ENCODE data around the gene SLC5A7.

SLC5A7 gene

GRCh38 chr2:107986278-107987217, at the start of gene SLC5A7:
SLC5A7 (plus strand) TSS chr2:107986524; CDS start chr2:107988156, 1,632 bp downstream.
- DNase-seq (ENCODE audit: low read depth), result no peak

DNA sequence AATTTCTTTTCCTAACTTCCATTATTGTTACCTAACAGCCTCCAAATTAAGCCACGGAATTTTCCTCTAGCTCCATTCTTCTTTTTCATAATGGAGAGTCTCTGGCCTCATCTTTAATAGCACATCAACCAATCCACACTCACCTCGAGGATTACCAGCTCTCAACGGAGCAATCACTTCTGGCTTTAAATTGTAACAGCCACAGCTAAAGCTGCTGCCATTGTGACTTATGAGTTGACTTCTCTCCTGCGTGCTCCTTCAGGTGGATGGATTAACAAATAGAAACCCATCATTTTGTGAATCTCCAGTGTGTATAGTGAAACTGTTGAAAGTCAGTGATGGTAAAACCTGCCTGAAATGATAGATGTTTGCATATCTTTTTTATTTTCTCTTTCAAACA, 24.9 kb upstream of the SLC5A7 start:
- DNase-seq (ENCODE audit: low read depth), result no peak

GRCh38 chr2:107964185-107964584, 22.1 kb upstream of the SLC5A7 start:
- DNase-seq (ENCODE audit: low read depth), result no peak

DNA sequence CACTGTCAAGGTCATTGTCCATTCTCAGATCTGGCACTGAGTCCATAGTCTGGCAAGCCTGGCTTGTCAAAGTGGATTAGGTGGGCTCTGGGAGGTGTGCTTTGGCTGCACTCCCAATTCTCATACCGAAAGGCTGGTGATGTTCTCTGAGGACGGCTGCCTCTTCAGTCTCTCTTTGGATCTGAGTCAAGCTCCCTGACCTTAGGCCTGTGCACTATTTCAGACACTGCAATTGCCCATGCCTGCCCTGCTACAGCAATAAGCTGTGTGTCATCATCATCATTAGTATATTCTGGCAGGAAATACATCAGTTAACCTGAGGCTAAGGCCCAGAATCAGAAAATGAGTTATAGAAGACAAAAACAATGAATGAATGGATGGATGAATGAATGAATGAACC, 1.6 kb upstream of the SLC5A7 start:
- DNase-seq (ENCODE audit: low read depth), result no peak

GRCh38 chr2:107988108-107988507, 1.8 kb downstream of the SLC5A7 start:
- DNase-seq (ENCODE audit: low read depth), result no peak

GRCh38 chr2:107989445-107989844, 3.1 kb downstream of the SLC5A7 start:
- DNase-seq (ENCODE audit: low read depth), result no peak

DNA sequence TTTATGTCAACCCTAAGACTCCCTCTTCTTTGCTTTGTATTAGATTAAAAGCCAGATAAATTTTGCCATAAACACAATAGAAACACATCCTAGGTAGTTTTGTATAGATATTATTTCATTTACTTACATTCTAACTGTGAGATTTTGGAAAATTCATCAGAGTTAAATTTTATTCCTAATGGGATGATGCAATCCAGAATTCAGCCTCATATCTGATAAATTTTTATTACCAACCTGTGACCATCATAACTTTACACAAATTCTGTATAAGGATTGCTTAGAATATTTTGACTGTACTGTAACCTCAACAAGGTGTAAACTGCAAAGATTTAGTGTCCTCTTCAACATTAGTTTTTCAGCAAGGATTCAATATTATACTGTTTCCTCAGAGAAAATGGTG, 4.4 kb downstream of the SLC5A7 start:
- DNase-seq (ENCODE audit: low read depth), result no peak

GRCh38 chr2:107992069-107992468, 5.7 kb downstream of the SLC5A7 start:
- no peak for DNase-seq (ENCODE audit: low read depth)

DNA sequence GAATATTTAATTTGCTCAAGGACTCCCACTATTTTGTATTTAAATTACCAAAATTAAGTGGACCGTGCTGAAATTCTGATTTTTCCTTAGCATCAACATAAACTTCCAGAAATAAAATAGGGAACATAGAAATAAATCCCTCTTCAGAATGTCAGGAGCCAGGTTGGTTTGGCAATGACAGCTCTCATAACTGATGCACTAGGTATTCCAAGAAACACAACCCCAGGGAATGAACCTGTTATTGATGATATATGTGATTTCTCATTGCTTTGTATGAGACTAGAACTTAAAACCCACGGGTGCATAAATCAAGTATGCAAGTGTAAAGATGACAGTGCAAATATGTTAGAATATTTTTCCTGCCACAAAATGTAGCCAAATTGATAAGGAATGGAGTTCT, 12.8 kb downstream of the SLC5A7 start:
- DNase-seq (ENCODE audit: low read depth), result no peak

DNA sequence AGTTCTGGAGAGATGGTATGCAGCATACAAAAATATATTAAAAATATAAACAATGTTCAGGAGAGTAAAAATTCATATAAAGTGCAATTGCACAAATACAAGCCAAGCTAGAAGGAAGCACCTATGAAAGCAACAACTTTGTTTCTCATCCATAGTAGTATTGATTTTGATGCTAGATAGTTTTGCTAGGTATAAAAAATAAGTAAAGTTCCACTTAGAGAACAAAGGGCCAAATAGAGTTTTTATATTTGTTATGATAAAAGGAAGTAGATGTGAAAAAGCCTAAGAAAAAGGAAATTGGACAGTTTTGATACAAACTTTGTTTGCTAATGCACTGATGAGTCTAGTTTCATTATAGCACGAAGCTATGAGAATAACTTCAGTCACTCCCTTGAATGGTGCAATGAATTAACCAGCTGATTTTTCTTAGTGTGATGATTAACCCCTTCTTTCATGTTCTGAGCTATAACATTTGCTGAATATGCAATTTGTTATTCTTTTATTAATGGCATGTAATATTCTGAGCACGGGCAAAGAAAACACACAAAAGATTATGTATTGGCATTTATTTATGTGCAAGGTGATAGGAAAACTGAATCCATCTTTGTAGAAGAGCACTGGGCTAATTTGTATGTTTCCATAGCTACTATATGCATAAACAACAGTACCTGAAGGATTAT, 24.7 kb downstream of the SLC5A7 start:
- no peak for DNase-seq (ENCODE audit: low read depth)

- no peak for DNase-seq (ENCODE audit: low read depth)
Measured at GRCh38 chr2:108013305-108013704, 27.0 kb downstream of the SLC5A7 start.

- no peak for DNase-seq (ENCODE audit: low read depth)
Measured at GRCh38 chr2:108022628-108023027, 36.3 kb downstream of the SLC5A7 start.

GRCh38 chr2:108023776-108024175, 37.5 kb downstream of the SLC5A7 start:
- DNase-seq (ENCODE audit: low read depth), result no peak

- DNase-seq (ENCODE audit: low read depth), result no peak
Measured at GRCh38 chr2:108026092-108026794, 39.9 kb downstream of the SLC5A7 start.

DNA sequence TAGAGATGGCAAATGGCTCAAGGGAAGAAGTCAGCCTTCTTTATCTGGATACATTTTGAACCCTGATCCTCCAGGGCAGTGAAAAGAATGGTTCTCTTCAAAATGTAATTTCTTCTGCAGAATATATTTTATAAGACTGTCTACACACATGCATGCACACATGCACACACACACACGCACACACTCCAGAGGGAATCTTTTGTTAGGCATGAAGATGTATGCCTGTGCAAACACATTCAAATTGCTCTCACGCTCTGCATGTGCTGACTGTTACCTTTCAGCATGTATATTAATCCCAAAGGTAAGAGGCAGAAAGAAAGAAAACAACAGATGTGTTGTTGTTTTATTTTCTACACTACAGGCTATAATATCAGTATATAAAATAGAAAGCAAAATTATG, 43.2 kb downstream of the SLC5A7 start:
- no peak for DNase-seq (ENCODE audit: low read depth)

DNA sequence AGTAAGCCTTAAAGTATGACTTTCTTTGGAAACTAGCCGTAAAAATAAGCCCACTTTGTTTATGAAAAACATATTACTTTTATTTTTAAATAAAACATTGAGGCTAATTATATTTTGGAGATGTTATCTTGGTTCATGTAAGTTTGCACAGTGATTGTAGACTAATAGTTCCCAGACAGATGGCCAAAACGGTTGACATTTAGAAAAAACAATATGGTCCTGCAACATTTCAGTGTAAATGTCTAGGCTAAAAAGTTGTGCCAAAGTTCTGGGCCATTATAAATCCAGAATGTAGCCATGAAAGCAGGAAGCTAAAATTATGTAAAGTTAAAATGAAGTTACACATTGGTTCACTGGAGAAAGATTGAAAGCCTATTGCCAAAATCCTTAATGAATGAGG, 43.6 kb downstream of the SLC5A7 start:
- no peak for DNase-seq (ENCODE audit: low read depth)

DNA sequence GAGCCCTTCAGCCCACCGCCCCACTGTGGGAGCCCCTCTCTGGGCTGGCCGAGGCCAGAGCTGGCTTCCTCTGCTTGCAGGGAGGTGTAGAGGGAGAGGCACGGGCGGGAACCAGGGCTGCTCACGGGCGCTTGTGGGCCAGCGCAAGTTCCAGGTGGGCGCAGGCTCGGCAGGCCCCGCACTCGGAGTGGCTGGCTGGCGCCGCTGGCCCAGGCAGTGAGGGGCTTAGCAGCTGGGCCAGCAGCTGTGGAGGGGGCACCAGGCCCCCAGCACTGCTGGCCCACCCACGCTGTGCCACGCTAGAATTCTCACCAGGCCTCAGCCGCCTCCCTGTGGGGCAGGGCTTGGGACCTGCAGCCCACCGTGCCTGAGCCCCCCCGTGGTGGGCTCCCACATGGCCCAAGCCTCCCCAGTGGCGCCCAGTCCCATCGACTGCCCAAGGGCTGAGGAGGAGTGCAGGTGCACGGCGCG, 45.2 kb downstream of the SLC5A7 start:
- DNase-seq (ENCODE audit: low read depth), result no peak

DNA sequence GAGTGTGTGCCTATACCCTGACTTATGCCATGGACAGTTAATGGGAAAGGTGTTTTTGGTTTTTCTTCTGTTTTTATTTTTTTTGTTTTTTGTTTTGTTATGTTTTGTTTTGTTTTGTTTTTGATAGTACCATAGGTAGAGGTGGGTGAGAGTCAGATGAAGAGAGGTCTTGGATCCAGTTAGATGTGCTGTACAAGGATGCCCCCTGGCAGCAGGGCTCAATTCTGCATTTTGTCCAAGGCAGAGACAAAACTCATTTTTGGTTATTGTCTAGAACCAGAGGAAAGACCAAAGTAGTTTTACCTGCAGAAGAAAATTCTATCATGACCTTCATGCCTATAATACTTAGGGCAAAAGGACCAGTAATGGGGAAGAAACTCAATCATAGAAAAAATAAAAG, 48.5 kb downstream of the SLC5A7 start:
- DNase-seq (ENCODE audit: low read depth), result no peak

GRCh38 chr2:108048752-108049151, 62.4 kb downstream of the SLC5A7 start:
- no peak for DNase-seq (ENCODE audit: low read depth)

DNA sequence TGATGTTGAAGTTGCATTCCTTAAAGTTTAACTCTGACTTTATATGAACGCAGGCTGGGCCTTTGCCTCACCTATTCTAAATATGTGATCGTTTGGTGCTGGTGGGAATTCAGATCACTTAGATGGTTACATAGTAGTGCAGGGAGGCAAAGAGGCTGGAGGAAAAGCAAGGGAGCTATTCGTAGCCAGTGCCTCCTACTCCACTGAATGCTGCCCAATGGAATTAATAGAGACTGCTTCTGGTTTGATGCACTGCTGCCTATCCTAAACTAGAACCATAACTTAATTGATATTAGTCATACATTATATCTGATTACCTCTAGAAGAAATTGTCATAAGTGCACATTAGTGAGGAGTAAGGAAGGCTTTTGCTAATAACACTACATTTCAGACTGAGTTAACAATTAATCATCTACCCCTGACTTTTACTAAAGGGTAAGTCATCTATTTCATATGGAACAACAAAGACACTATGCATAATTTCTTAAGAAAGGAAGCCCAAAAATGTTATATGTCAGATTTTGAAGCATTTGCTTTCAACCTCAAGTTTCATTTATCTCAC, 72.3 kb downstream of the SLC5A7 start:
- DNase-seq (ENCODE audit: low read depth), result no peak

- no peak for DNase-seq (ENCODE audit: low read depth)
Measured at GRCh38 chr2:108061439-108062042, 75.2 kb downstream of the SLC5A7 start.
